Neural cell (in vitro differentiated cells): ENCODE results near the gene CCDC148. TPM values are rescaled to one million over a fixed set of nuclear protein-coding genes. Genes with fewer than 3 reads are reported as not detected.

Source experiments
- polyA plus RNA-seq: library from polyadenylated mRNA; depleted of rRNA; stranded (reverse); fragments of >200 nt; gene quantifications from 2 replicates; pipeline ENCODE4 v1.2.3, GENCODE V29; 2014
- small RNA-seq, 3 experiments: library from RNA; depleted of rRNA; stranded (forward); fragments of <200 nt; gene quantifications; one replicate each; pipeline ENCODE3, GENCODE V24; 2012

Gene CCDC148
- polyA plus RNA-seq, 1 donor from 2014 or later = 1.8 TPM

Small RNA genes within 50 kb of the gene (small RNA-seq; reads per million reads assigned to genes)
- 0 reads per million in 3 experiments for gene RN7SL393P

Other genes with a start within 250 kb of the CCDC148 start
- 24.2 and 36.4 TPM in 2 replicates for gene PKP4, start 199 bp upstream of the CCDC148 start, polyA plus RNA-seq